Lung (tissue), 12 donors: Measurements from ENCODE around the gene SLC8A1. TPM values are rescaled to one million over a fixed set of nuclear protein-coding genes. Genes with fewer than 3 reads are reported as not detected.

Experiments
- ATAC-seq: fragments of 200-7000 bp; cut with Tn5 transposase; one replicate; pipeline ENCODE4 v1.9.1; 2020; ENCODE audit warnings: moderate number of reproducible peaks; ENCODE audit not compliant: insufficient read depth, low FRiP score
- DNase-seq, 3 donors: peaks; one replicate each; pipeline ENCODE4 v3.0.0-alpha.2; 2013 to 2017
- H3K27ac ChIP-seq, 2 donors: one replicate each; pipeline ENCODE4 v1.5.1; 2013; ENCODE audit warnings: mild to moderate bottlenecking in 2 of 2, moderate library complexity in 2 of 2, control low read depth in 1 of 2, inconsistent platforms in 1 of 2, low read depth in 1 of 2, low read length in 1 of 2
- H3K27me3 ChIP-seq, 3 donors: one replicate each; pipeline ENCODE4 v1.5.1; 2013; ENCODE audit warnings: low read length in 2 of 3; ENCODE audit not compliant: control insufficient read depth in 3 of 3, insufficient read depth in 3 of 3
- H3K36me3 ChIP-seq, 4 donors: one replicate each; pipeline ENCODE4 v1.5.1; 2013; ENCODE audit warnings: low read length in 4 of 4, mild to moderate bottlenecking in 1 of 4, moderate library complexity in 1 of 4; ENCODE audit not compliant: control insufficient read depth in 4 of 4, insufficient read depth in 4 of 4
- H3K4me1 ChIP-seq, 5 donors: one replicate each; pipeline ENCODE4 v1.5.1; 2013; ENCODE audit warnings: low read length in 5 of 5, mild to moderate bottlenecking in 2 of 5, moderate library complexity in 1 of 5; ENCODE audit not compliant: control insufficient read depth in 5 of 5, insufficient read depth in 5 of 5
- H3K4me3 ChIP-seq: one replicate; pipeline ENCODE4 v1.5.1; 2013; ENCODE audit warnings: mild to moderate bottlenecking, control low read depth, moderate library complexity
- H3K9ac ChIP-seq, 2 donors: one replicate each; pipeline ENCODE4 v1.5.1; 2013; ENCODE audit warnings: low read length in 2 of 2, control low read depth in 1 of 2; ENCODE audit not compliant: insufficient read depth in 1 of 2
- H3K9me3 ChIP-seq, 4 donors: one replicate each; pipeline ENCODE4 v1.5.1; 2013; ENCODE audit warnings: low read length in 3 of 4, mild to moderate bottlenecking in 1 of 4, moderate library complexity in 1 of 4; ENCODE audit not compliant: control insufficient read depth in 4 of 4, insufficient read depth in 3 of 4
- WGBS, 2 donors: extraction: QIAGEN DNeasy Blood & Tissue Kit; methylation state at CpG; one replicate each; pipeline ENCODE4 v1.1.7; 2013; 5-methylcytosine and 5-hydroxymethylcytosine counted together
- polyA plus RNA-seq, 2 donors: library from polyadenylated mRNA; stranded (reverse); fragments of 200-250 nt; gene quantifications; one replicate each; pipeline ENCODE4 v1.2.1, GENCODE V29; 2013
- total RNA-seq, 2 donors: library from RNA; depleted of rRNA in 1 of 2; stranded (reverse); fragments of >200 nt in 1 of 2; gene quantifications; one replicate each; pipeline ENCODE4 v1.2.1, GENCODE V29; 2014 to 2021
- TF ChIP-seq, protein P1 (sequence below): IDR thresholded peaks from 2 replicates; pipeline ENCODE4 v1.5.1; 2012; ENCODE audit warnings: mild to moderate bottlenecking; ENCODE audit errors: control extremely low read depth, extremely low read depth
- donor health status: control.
- donor health status: control.
- donor health status: Bipolar disorder and iron deficiency.
- donor health status: healthy.
- donor health status: DM: yes; HTN: yes; CAD: no.

SLC8A1 gene
- total and polyA plus RNA-seq, 4 donors: 1.2 to 34.7 (median 18.4) TPM

DNA sequence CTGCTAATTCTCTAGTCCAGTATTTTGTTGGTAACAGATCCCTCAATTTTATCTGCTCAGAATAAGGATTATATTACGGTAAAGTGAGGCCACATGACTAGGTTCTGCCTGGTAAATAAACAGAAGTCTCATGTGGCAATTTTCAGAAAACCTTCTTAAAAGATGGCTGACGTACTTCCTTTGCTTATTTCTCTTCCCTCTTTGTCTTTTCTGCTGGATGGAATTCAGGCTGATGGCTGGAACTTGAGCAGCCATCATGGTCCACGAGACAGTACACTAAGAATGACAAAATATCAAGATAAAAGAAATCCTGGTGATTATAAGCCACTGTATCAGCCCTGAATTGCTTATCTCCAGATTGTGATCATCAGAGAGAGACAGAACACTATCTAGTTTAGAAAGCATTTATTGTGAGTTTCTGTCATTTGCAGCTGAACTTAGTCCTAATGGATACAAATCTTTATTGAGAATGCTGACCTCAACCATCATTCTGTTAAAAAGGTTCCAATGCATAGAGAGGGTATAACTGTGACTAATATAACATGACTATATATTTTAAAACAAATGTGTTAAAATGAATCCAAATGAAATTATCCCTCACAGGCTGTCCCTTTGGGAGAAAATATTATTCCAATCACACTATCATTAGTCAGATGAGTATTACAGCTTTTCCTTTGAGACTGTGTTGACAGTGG, 31.8 kb upstream of the SLC8A1 start:
- Histone ChIP-seq H3K9ac (no peak overlapping the region), H3K27ac (peak overlapping the region in 1 of 2 donors; percentile 61), H3K36me3 (no peaks in the 10 kb centered on the region), H3K27me3 (no peaks in the 10 kb centered on the region), H3K9me3 (peaks cover 0 to 3% (median 0%) of the 10 kb centered on the region in 4 donors), H3K4me1 (peaks cover 0 to 23% (median 0%) of the 10 kb centered on the region in 5 donors), H3K4me3 (no peak overlapping the region)
- no peak for ATAC-seq
- 76 to 81% methylated on average over 3 of the region's 3 CpGs for WGBS, 2 donors
- no peak for DNase-seq
- TF ChIP-seq, protein P1, sequence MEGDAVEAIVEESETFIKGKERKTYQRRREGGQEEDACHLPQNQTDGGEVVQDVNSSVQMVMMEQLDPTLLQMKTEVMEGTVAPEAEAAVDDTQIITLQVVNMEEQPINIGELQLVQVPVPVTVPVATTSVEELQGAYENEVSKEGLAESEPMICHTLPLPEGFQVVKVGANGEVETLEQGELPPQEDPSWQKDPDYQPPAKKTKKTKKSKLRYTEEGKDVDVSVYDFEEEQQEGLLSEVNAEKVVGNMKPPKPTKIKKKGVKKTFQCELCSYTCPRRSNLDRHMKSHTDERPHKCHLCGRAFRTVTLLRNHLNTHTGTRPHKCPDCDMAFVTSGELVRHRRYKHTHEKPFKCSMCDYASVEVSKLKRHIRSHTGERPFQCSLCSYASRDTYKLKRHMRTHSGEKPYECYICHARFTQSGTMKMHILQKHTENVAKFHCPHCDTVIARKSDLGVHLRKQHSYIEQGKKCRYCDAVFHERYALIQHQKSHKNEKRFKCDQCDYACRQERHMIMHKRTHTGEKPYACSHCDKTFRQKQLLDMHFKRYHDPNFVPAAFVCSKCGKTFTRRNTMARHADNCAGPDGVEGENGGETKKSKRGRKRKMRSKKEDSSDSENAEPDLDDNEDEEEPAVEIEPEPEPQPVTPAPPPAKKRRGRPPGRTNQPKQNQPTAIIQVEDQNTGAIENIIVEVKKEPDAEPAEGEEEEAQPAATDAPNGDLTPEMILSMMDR: no peak

DNA sequence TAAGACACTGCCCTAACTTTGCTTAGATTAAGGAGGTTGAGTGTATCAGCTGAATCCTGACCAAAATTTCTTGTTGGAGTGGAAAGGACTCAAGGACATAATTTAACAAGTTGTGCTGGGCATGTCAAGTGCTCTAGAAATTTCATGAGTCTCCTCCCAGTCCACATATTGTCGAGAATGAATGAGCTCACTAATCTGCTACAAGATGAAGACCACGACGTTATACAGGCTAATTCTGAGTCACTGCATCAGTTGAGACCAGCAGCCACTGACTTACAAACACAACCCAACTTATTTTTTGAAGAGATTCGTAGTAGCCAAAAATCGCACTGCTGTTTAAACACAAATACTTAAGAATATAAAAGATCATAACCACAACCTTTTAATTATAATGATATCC, 28.7 kb upstream of the SLC8A1 start:
- H3K27me3 ChIP-seq: no peaks in the 10 kb centered on the region
- H3K27ac ChIP-seq: peak overlapping the region in 1 of 2 donors; percentile 64
- no peak overlapping the region for H3K4me3 ChIP-seq
- no peak for ATAC-seq
- TF ChIP-seq, protein P1: no peak
- no peak overlapping the region for H3K9ac ChIP-seq
- 72 to 84% methylated on average over 5 of the region's 5 CpGs for WGBS, 2 donors
- peaks cover 0 to 34% (median 0%) of the 10 kb centered on the region in 5 donors for H3K4me1 ChIP-seq
- no peak for DNase-seq
- peaks cover 0 to 3% (median 0%) of the 10 kb centered on the region in 4 donors for H3K9me3 ChIP-seq
- H3K36me3 ChIP-seq: no peaks in the 10 kb centered on the region

DNA sequence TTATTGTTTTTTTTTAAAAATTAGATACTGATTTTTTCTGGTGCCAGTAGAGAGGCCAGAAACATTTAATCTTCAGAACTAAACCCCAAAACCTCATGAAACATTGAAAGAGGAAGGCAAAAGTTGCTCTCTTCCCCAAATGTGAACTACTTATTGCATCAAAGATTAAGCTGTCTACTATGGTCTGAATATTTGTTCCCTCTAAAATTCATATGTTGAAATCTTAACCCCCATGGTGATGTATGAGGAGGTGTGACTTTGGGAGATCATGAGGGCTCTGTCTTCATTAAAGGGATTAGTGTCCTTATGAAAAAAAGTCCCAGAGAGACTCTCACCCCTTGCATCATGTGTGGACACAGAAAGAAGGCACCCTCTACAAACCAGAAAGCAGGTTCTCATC, 28.2 kb upstream of the SLC8A1 start:
- peaks cover 0 to 34% (median 0%) of the 10 kb centered on the region in 5 donors for H3K4me1 ChIP-seq
- peak; percentile 47 for ATAC-seq
- DNase-seq: no peak
- H3K9ac ChIP-seq: no peak overlapping the region
- peak overlapping the region in 1 of 2 donors; percentile 64 for H3K27ac ChIP-seq
- no peaks in the 10 kb centered on the region for H3K27me3 ChIP-seq
- TF ChIP-seq, protein P1: no peak
- H3K9me3 ChIP-seq: peaks cover 0 to 3% (median 0%) of the 10 kb centered on the region in 4 donors
- no peak overlapping the region for H3K4me3 ChIP-seq
- no peaks in the 10 kb centered on the region for H3K36me3 ChIP-seq
